ENCODE results near the gene CHST1.

Gene CHST1

GRCh38 chr11:45643598-45644260 is 21.7 kb downstream of the CHST1 start:
- Histone ChIP-seq H3K4me3 (ENCODE audit: low read length in 2 of 2) (no peak overlapping the region), H3K27ac (ENCODE audit: low read length) (no peak overlapping the region), H3K9me3 (ENCODE audit: control insufficient read depth in 2 of 2, low read length in 2 of 2) (no peaks in the 10 kb centered on the region), H3K36me3 (ENCODE audit: control insufficient read depth in 2 of 2, insufficient read depth in 2 of 2, low read length in 2 of 2) (no peaks in the 10 kb centered on the region), H3K27me3 (ENCODE audit: control insufficient read depth in 1 of 2, insufficient read depth in 2 of 2, low read length in 2 of 2) (peaks cover 4% of the 10 kb centered on the region in 2 donors), H3K9ac (ENCODE audit: low read length in 2 of 2) (no peak overlapping the region), H3K4me1 (ENCODE audit: control insufficient read depth, insufficient read depth, low read length) (no peaks in the 10 kb centered on the region)

GRCh38 chr11:45641961-45642360 is 23.5 kb downstream of the CHST1 start:
- H3K27ac ChIP-seq (ENCODE audit: low read length), result no peak overlapping the region
- H3K4me3 ChIP-seq (ENCODE audit: low read length in 2 of 2), result no peak overlapping the region
- peaks cover 0 to 4% of the 10 kb centered on the region in 2 donors for H3K27me3 ChIP-seq (ENCODE audit: control insufficient read depth in 1 of 2, insufficient read depth in 2 of 2, low read length in 2 of 2)
- H3K9ac ChIP-seq (ENCODE audit: low read length in 2 of 2), result no peak overlapping the region
- H3K4me1 ChIP-seq (ENCODE audit: control insufficient read depth, insufficient read depth, low read length), result no peaks in the 10 kb centered on the region
- no peaks in the 10 kb centered on the region for H3K36me3 ChIP-seq (ENCODE audit: control insufficient read depth in 2 of 2, insufficient read depth in 2 of 2, low read length in 2 of 2)
- no peaks in the 10 kb centered on the region for H3K9me3 ChIP-seq (ENCODE audit: control insufficient read depth in 2 of 2, low read length in 2 of 2)

GRCh38 chr11:45638051-45638450 is 27.4 kb downstream of the CHST1 start:
- no peak overlapping the region for H3K9ac ChIP-seq (ENCODE audit: low read length in 2 of 2)
- H3K4me1 ChIP-seq (ENCODE audit: control insufficient read depth, insufficient read depth, low read length), result no peaks in the 10 kb centered on the region
- H3K4me3 ChIP-seq (ENCODE audit: low read length in 2 of 2), result no peak overlapping the region
- no peaks in the 10 kb centered on the region for H3K27me3 ChIP-seq (ENCODE audit: control insufficient read depth in 1 of 2, insufficient read depth in 2 of 2, low read length in 2 of 2)
- H3K36me3 ChIP-seq (ENCODE audit: control insufficient read depth in 2 of 2, insufficient read depth in 2 of 2, low read length in 2 of 2), result no peaks in the 10 kb centered on the region
- H3K9me3 ChIP-seq (ENCODE audit: control insufficient read depth in 2 of 2, low read length in 2 of 2), result no peaks in the 10 kb centered on the region
- no peak overlapping the region for H3K27ac ChIP-seq (ENCODE audit: low read length)

GRCh38 chr11:45635907-45636306 is 29.5 kb downstream of the CHST1 start:
- Histone ChIP-seq H3K9me3 (ENCODE audit: control insufficient read depth in 2 of 2, low read length in 2 of 2) (no peaks in the 10 kb centered on the region), H3K27me3 (ENCODE audit: control insufficient read depth in 1 of 2, insufficient read depth in 2 of 2, low read length in 2 of 2) (no peaks in the 10 kb centered on the region), H3K27ac (ENCODE audit: low read length) (no peak overlapping the region), H3K9ac (ENCODE audit: low read length in 2 of 2) (no peak overlapping the region), H3K4me1 (ENCODE audit: control insufficient read depth, insufficient read depth, low read length) (no peaks in the 10 kb centered on the region), H3K4me3 (ENCODE audit: low read length in 2 of 2) (no peak overlapping the region), H3K36me3 (ENCODE audit: control insufficient read depth in 2 of 2, insufficient read depth in 2 of 2, low read length in 2 of 2) (no peaks in the 10 kb centered on the region)

GRCh38 chr11:45625611-45626010 is 39.8 kb downstream of the CHST1 start:
- Histone ChIP-seq H3K27ac (ENCODE audit: low read length) (no peak overlapping the region), H3K36me3 (ENCODE audit: control insufficient read depth in 2 of 2, insufficient read depth in 2 of 2, low read length in 2 of 2) (no peaks in the 10 kb centered on the region), H3K4me3 (ENCODE audit: low read length in 2 of 2) (no peak overlapping the region), H3K4me1 (ENCODE audit: control insufficient read depth, insufficient read depth, low read length) (no peaks in the 10 kb centered on the region), H3K27me3 (ENCODE audit: control insufficient read depth in 1 of 2, insufficient read depth in 2 of 2, low read length in 2 of 2) (peaks cover 0 to 4% of the 10 kb centered on the region in 2 donors), H3K9ac (ENCODE audit: low read length in 2 of 2) (no peak overlapping the region), H3K9me3 (ENCODE audit: control insufficient read depth in 2 of 2, low read length in 2 of 2) (peaks cover 4% of the 10 kb centered on the region in 2 donors)

GRCh38 chr11:45624095-45624494 is 41.3 kb downstream of the CHST1 start:
- no peak overlapping the region for H3K4me3 ChIP-seq (ENCODE audit: low read length in 2 of 2)
- peaks cover 0 to 4% of the 10 kb centered on the region in 2 donors for H3K27me3 ChIP-seq (ENCODE audit: control insufficient read depth in 1 of 2, insufficient read depth in 2 of 2, low read length in 2 of 2)
- H3K36me3 ChIP-seq (ENCODE audit: control insufficient read depth in 2 of 2, insufficient read depth in 2 of 2, low read length in 2 of 2), result no peaks in the 10 kb centered on the region
- H3K4me1 ChIP-seq (ENCODE audit: control insufficient read depth, insufficient read depth, low read length), result no peaks in the 10 kb centered on the region
- H3K9ac ChIP-seq (ENCODE audit: low read length in 2 of 2), result no peak overlapping the region
- peaks cover 4 to 6% of the 10 kb centered on the region in 2 donors for H3K9me3 ChIP-seq (ENCODE audit: control insufficient read depth in 2 of 2, low read length in 2 of 2)
- H3K27ac ChIP-seq (ENCODE audit: low read length), result no peak overlapping the region

- H3K27ac ChIP-seq (ENCODE audit: low read length), result no peak overlapping the region
- no peaks in the 10 kb centered on the region for H3K4me1 ChIP-seq (ENCODE audit: control insufficient read depth, insufficient read depth, low read length)
- no peaks in the 10 kb centered on the region for H3K36me3 ChIP-seq (ENCODE audit: control insufficient read depth in 2 of 2, insufficient read depth in 2 of 2, low read length in 2 of 2)
- H3K4me3 ChIP-seq (ENCODE audit: low read length in 2 of 2), result no peak overlapping the region
- H3K9me3 ChIP-seq (ENCODE audit: control insufficient read depth in 2 of 2, low read length in 2 of 2), result peaks cover 4 to 8% of the 10 kb centered on the region in 2 donors
- H3K27me3 ChIP-seq (ENCODE audit: control insufficient read depth in 1 of 2, insufficient read depth in 2 of 2, low read length in 2 of 2), result peaks cover 3 to 6% of the 10 kb centered on the region in 2 donors
- no peak overlapping the region for H3K9ac ChIP-seq (ENCODE audit: low read length in 2 of 2)
Measured at GRCh38 chr11:45622861-45623260, 42.6 kb downstream of the CHST1 start.

GRCh38 chr11:45622283-45622682 is 43.1 kb downstream of the CHST1 start:
- Histone ChIP-seq H3K36me3 (ENCODE audit: control insufficient read depth in 2 of 2, insufficient read depth in 2 of 2, low read length in 2 of 2) (no peaks in the 10 kb centered on the region), H3K4me1 (ENCODE audit: control insufficient read depth, insufficient read depth, low read length) (no peaks in the 10 kb centered on the region), H3K9ac (ENCODE audit: low read length in 2 of 2) (no peak overlapping the region), H3K27ac (ENCODE audit: low read length) (no peak overlapping the region), H3K9me3 (ENCODE audit: control insufficient read depth in 2 of 2, low read length in 2 of 2) (peaks cover 0 to 8% of the 10 kb centered on the region in 2 donors), H3K4me3 (ENCODE audit: low read length in 2 of 2) (no peak overlapping the region), H3K27me3 (ENCODE audit: control insufficient read depth in 1 of 2, insufficient read depth in 2 of 2, low read length in 2 of 2) (peaks cover 3 to 6% of the 10 kb centered on the region in 2 donors)

GRCh38 chr11:45621588-45621987 is 43.8 kb downstream of the CHST1 start:
- H3K27me3 ChIP-seq (ENCODE audit: control insufficient read depth in 1 of 2, insufficient read depth in 2 of 2, low read length in 2 of 2), result peaks cover 3 to 6% of the 10 kb centered on the region in 2 donors

GRCh38 chr11:45620243-45620642 is 45.2 kb downstream of the CHST1 start:
- H3K9me3 ChIP-seq (ENCODE audit: control insufficient read depth in 2 of 2, low read length in 2 of 2), result peaks cover 0 to 6% of the 10 kb centered on the region in 2 donors
- H3K27me3 ChIP-seq (ENCODE audit: control insufficient read depth in 1 of 2, insufficient read depth in 2 of 2, low read length in 2 of 2), result peaks cover 3 to 4% of the 10 kb centered on the region in 2 donors
- no peak overlapping the region for H3K27ac ChIP-seq (ENCODE audit: low read length)
- no peaks in the 10 kb centered on the region for H3K4me1 ChIP-seq (ENCODE audit: control insufficient read depth, insufficient read depth, low read length)
- H3K4me3 ChIP-seq (ENCODE audit: low read length in 2 of 2), result no peak overlapping the region
- no peaks in the 10 kb centered on the region for H3K36me3 ChIP-seq (ENCODE audit: control insufficient read depth in 2 of 2, insufficient read depth in 2 of 2, low read length in 2 of 2)
- no peak overlapping the region for H3K9ac ChIP-seq (ENCODE audit: low read length in 2 of 2)

More at GRCh38 chr11:45621588-45621987, 43.8 kb downstream of the CHST1 start:
- Histone ChIP-seq H3K9ac (ENCODE audit: low read length in 2 of 2) (no peak overlapping the region), H3K9me3 (ENCODE audit: control insufficient read depth in 2 of 2, low read length in 2 of 2) (peaks cover 0 to 8% of the 10 kb centered on the region in 2 donors), H3K4me1 (ENCODE audit: control insufficient read depth, insufficient read depth, low read length) (no peaks in the 10 kb centered on the region), H3K36me3 (ENCODE audit: control insufficient read depth in 2 of 2, insufficient read depth in 2 of 2, low read length in 2 of 2) (no peaks in the 10 kb centered on the region), H3K27ac (ENCODE audit: low read length) (no peak overlapping the region), H3K4me3 (ENCODE audit: low read length in 2 of 2) (no peak overlapping the region)

- Histone ChIP-seq H3K27me3 (ENCODE audit: control insufficient read depth in 1 of 2, insufficient read depth in 2 of 2, low read length in 2 of 2) (peaks cover 3 to 4% of the 10 kb centered on the region in 2 donors), H3K4me1 (ENCODE audit: control insufficient read depth, insufficient read depth, low read length) (no peaks in the 10 kb centered on the region), H3K9me3 (ENCODE audit: control insufficient read depth in 2 of 2, low read length in 2 of 2) (peaks cover 0 to 6% of the 10 kb centered on the region in 2 donors), H3K4me3 (ENCODE audit: low read length in 2 of 2) (no peak overlapping the region), H3K27ac (ENCODE audit: low read length) (no peak overlapping the region), H3K9ac (ENCODE audit: low read length in 2 of 2) (no peak overlapping the region), H3K36me3 (ENCODE audit: control insufficient read depth in 2 of 2, insufficient read depth in 2 of 2, low read length in 2 of 2) (no peaks in the 10 kb centered on the region)
Measured at GRCh38 chr11:45618897-45619296, 46.5 kb downstream of the CHST1 start.
